H1 (cell line): ENCODE data around the gene GJB1.

Experiments
- EZH2 ChIP-seq: fragments of 200-600 bp; sonication (generic); IDR thresholded peaks from 2 replicates; pipeline ENCODE4 v1.7.1; 2012; ENCODE audit warnings: low read depth, mild to moderate bottlenecking, moderate library complexity, low read length, inconsistent platforms; ENCODE audit not compliant: severe bottlenecking
- GABPA ChIP-seq: IDR thresholded peaks from 2 replicates; pipeline ENCODE4 v1.6.1; 2011; ENCODE audit warnings: mild to moderate bottlenecking, low read length, moderate library complexity, borderline replicate concordance; ENCODE audit not compliant: insufficient read depth
- MAFK ChIP-seq: IDR thresholded peaks from 2 replicates; pipeline ENCODE4 v1.6.1; 2012; ENCODE audit warnings: low read depth, mild to moderate bottlenecking, improper control_type of control experiment, low read length
- POLR2A ChIP-seq, 2 experiments: IDR thresholded peaks; 1 replicate in 1 of 2; 2 replicates in 1 of 2; pipeline ENCODE4 v1.6.1; 2011; ENCODE audit warnings: low read depth in 2 of 2, low read length in 2 of 2, mild to moderate bottlenecking in 2 of 2; ENCODE audit errors: control extremely low read depth in 1 of 2
- RFX5 ChIP-seq: IDR thresholded peaks from 2 replicates; pipeline ENCODE4 v1.6.1; 2011; ENCODE audit warnings: low read depth, low read length, improper control_type of control experiment, borderline replicate concordance
- SIN3A ChIP-seq, 2 experiments: IDR thresholded peaks in 1 of 2; conservative IDR thresholded peaks in 1 of 2; 2 replicates each; pipeline ENCODE4 v1.6.1; 2011 to 2012; ENCODE audit warnings: low read length in 2 of 2, improper control_type of control experiment in 1 of 2, low read depth in 1 of 2, mild to moderate bottlenecking in 1 of 2
- SRF ChIP-seq: IDR thresholded peaks from 2 replicates; pipeline ENCODE4 v1.6.1; 2011; ENCODE audit warnings: mild to moderate bottlenecking, low read depth, low read length, moderate library complexity
- TF ChIP-seq, protein P1 (sequence below), 3 experiments: IDR thresholded peaks; 1 replicate in 2 of 3; 2 replicates in 1 of 3; pipeline versions ENCODE4 v1.5.1 to v1.6.1; 2011; ENCODE audit warnings: low read length in 3 of 3, mild to moderate bottlenecking in 3 of 3, inconsistent platforms in 2 of 3, low read depth in 1 of 3, moderate library complexity in 1 of 3; ENCODE audit not compliant: insufficient read depth in 1 of 3; ENCODE audit errors: control extremely low read depth in 1 of 3
- TF ChIP-seq, protein P2 (sequence below): IDR thresholded peaks from 2 replicates; pipeline ENCODE4 v1.6.1; 2011; ENCODE audit warnings: low read depth, mild to moderate bottlenecking, low read length; ENCODE audit not compliant: insufficient read depth
- TF ChIP-seq, protein P3 (sequence below): IDR thresholded peaks from 2 replicates; pipeline ENCODE4 v1.6.1; 2012; ENCODE audit warnings: inconsistent platforms

DNA sequence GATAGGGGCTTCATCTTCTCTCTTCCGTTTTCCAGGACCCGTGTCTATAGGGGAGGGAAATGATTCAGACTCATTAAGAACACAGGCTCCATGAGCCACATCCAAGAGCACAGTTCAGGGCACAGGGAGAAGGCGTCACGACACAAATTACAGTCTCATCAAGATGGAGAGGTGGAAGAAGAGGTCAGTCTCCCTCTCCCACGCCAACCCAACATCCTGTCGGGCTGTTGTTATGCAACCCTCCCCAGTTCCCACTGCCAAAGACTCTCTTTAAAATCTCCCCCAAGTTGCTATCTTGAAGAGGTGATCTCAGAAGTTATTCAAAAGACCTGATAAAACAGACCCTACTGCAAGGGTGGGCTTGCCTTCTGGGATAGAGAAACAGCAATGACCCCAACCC, 18.3 kb downstream of the GJB1 start:
- no peak for TF ChIP-seq GABPA
- TF ChIP-seq POLR2A (IDR thresholded peaks at IDR 0.05; ENCODE audit: control extremely low read depth in 1 of 2, low read depth in 2 of 2, low read length in 2 of 2): no peak
- TF ChIP-seq SRF: no peak
- TF ChIP-seq, protein P1, sequence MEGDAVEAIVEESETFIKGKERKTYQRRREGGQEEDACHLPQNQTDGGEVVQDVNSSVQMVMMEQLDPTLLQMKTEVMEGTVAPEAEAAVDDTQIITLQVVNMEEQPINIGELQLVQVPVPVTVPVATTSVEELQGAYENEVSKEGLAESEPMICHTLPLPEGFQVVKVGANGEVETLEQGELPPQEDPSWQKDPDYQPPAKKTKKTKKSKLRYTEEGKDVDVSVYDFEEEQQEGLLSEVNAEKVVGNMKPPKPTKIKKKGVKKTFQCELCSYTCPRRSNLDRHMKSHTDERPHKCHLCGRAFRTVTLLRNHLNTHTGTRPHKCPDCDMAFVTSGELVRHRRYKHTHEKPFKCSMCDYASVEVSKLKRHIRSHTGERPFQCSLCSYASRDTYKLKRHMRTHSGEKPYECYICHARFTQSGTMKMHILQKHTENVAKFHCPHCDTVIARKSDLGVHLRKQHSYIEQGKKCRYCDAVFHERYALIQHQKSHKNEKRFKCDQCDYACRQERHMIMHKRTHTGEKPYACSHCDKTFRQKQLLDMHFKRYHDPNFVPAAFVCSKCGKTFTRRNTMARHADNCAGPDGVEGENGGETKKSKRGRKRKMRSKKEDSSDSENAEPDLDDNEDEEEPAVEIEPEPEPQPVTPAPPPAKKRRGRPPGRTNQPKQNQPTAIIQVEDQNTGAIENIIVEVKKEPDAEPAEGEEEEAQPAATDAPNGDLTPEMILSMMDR (IDR thresholded peaks at IDR 0.05; ENCODE audit: control extremely low read depth in 1 of 3, insufficient read depth in 1 of 3, low read depth in 1 of 3, low read length in 3 of 3): no peak
- no peak for TF ChIP-seq SIN3A (conservative IDR thresholded peaks at IDR 0.05 in 1 of 2, IDR thresholded peaks at IDR 0.05 in 1 of 2; ENCODE audit: low read depth in 1 of 2, low read length in 2 of 2)
- TF ChIP-seq EZH2: no peak
- TF ChIP-seq, protein P2, sequence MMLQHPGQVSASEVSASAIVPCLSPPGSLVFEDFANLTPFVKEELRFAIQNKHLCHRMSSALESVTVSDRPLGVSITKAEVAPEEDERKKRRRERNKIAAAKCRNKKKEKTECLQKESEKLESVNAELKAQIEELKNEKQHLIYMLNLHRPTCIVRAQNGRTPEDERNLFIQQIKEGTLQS: no peak
- TF ChIP-seq RFX5: no peak
- TF ChIP-seq, protein P3, sequence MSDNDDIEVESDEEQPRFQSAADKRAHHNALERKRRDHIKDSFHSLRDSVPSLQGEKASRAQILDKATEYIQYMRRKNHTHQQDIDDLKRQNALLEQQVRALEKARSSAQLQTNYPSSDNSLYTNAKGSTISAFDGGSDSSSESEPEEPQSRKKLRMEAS: no peak
- no peak for TF ChIP-seq MAFK
